ENCODE data around the gene TAPBP.
A peak's percentile ranks its signal among the peaks of the same experiment; 100 is the strongest.
"Not testable (repeated sequence)": the region's sequence is repeated elsewhere in the genome, so short reads cannot be mapped to it uniquely, and the experiment has no call there.

TAPBP gene

GRCh38 chr6:33297406-33297955, 16.4 kb downstream of the TAPBP start:
- H3K4me1 Mint-ChIP-seq = peaks cover 24% of the 10 kb centered on the region
- peaks cover 27% of the 10 kb centered on the region for H3K36me3 Mint-ChIP-seq
- no peaks in the 10 kb centered on the region for H3K9me3 Mint-ChIP-seq
- ATAC-seq (ENCODE audit: low read depth) = no peak
- H3K27me3 Mint-ChIP-seq = no peaks in the 10 kb centered on the region
- no peak for DNase-seq (ENCODE audit: low spot score in 2 of 2)
- peak overlapping the region; percentile 99 for H3K27ac Mint-ChIP-seq
- H3K4me3 Mint-ChIP-seq = peak overlapping the region; percentile 100

- Mint-ChIP-seq H3K27ac (peak overlapping the region; percentile 99), H3K36me3 (peaks cover 28% of the 10 kb centered on the region), H3K4me1 (peaks cover 24% of the 10 kb centered on the region), H3K9me3 (no peaks in the 10 kb centered on the region), H3K27me3 (no peaks in the 10 kb centered on the region), H3K4me3 (peak overlapping the region; percentile 100)
- ATAC-seq (ENCODE audit: low read depth) (no peak), DNase-seq (ENCODE audit: low spot score in 2 of 2) (no peak)
These were observed 17.0 kb downstream of the TAPBP start for GRCh38 chr6:33296797-33297405.

GRCh38 chr6:33295621-33296369, 18.1 kb downstream of the TAPBP start:
- Mint-ChIP-seq H3K4me1 (peaks cover 24% of the 10 kb centered on the region), H3K4me3 (no peak overlapping the region), H3K27me3 (no peaks in the 10 kb centered on the region), H3K9me3 (no peaks in the 10 kb centered on the region), H3K36me3 (peaks cover 24% of the 10 kb centered on the region), H3K27ac (peak overlapping the region; percentile 68)
- ATAC-seq (ENCODE audit: low read depth) = no peak
- DNase-seq (ENCODE audit: low spot score in 2 of 2) = no peak

GRCh38 chr6:33294086-33294823, 19.6 kb downstream of the TAPBP start:
- Mint-ChIP-seq H3K4me3 (no peak overlapping the region), H3K4me1 (peaks cover 28% of the 10 kb centered on the region), H3K27me3 (no peaks in the 10 kb centered on the region), H3K9me3 (no peaks in the 10 kb centered on the region), H3K27ac (peak overlapping the region; percentile 75), H3K36me3 (peaks cover 20% of the 10 kb centered on the region)
- DNase-seq (ENCODE audit: low spot score in 2 of 2) = no peak
- ATAC-seq (ENCODE audit: low read depth) = no peak

- no peak for ATAC-seq (ENCODE audit: low read depth)
- peaks cover 27% of the 10 kb centered on the region for H3K4me1 Mint-ChIP-seq
- DNase-seq (ENCODE audit: low spot score in 2 of 2) = no peak
- H3K27ac Mint-ChIP-seq = no peak overlapping the region
- H3K9me3 Mint-ChIP-seq = no peaks in the 10 kb centered on the region
- H3K4me3 Mint-ChIP-seq = no peak overlapping the region
- no peaks in the 10 kb centered on the region for H3K27me3 Mint-ChIP-seq
- H3K36me3 Mint-ChIP-seq = peaks cover 20% of the 10 kb centered on the region
These were observed 20.7 kb downstream of the TAPBP start for GRCh38 chr6:33292996-33293682.

GRCh38 chr6:33290459-33290858, 23.4 kb downstream of the TAPBP start:
- DNase-seq (ENCODE audit: low spot score in 2 of 2) (no peak), ATAC-seq (ENCODE audit: low read depth) (no peak)
- H3K27me3 Mint-ChIP-seq = no peaks in the 10 kb centered on the region
- H3K9me3 Mint-ChIP-seq = no peaks in the 10 kb centered on the region
- H3K4me1 Mint-ChIP-seq = peaks cover 23% of the 10 kb centered on the region
- peaks cover 18% of the 10 kb centered on the region for H3K36me3 Mint-ChIP-seq
- peak overlapping the region; percentile 65 for H3K27ac Mint-ChIP-seq
- H3K4me3 Mint-ChIP-seq = peak overlapping the region; percentile 95

- peak overlapping the region; percentile 95 for H3K4me3 Mint-ChIP-seq
- H3K27ac Mint-ChIP-seq = peak overlapping the region; percentile 65
- ATAC-seq (ENCODE audit: low read depth) (peak; percentile 10), DNase-seq (ENCODE audit: low spot score in 2 of 2) (no peak)
- H3K36me3 Mint-ChIP-seq = peaks cover 17% of the 10 kb centered on the region
- peaks cover 22% of the 10 kb centered on the region for H3K4me1 Mint-ChIP-seq
- H3K9me3 Mint-ChIP-seq = no peaks in the 10 kb centered on the region
- H3K27me3 Mint-ChIP-seq = no peaks in the 10 kb centered on the region
These were observed 24.0 kb downstream of the TAPBP start for GRCh38 chr6:33289784-33290315.

- H3K27ac Mint-ChIP-seq = peak within 1 kb of the TSS; percentile 65
- peaks cover 22% of the 10 kb centered on the region for H3K4me1 Mint-ChIP-seq
- DNase-seq (ENCODE audit: low spot score in 2 of 2) (peak; percentile 70 to 71), ATAC-seq (ENCODE audit: low read depth) (peak; percentile 94)
- H3K9me3 Mint-ChIP-seq = no peaks in the 10 kb centered on the region
- H3K4me3 Mint-ChIP-seq = peak within 1 kb of the TSS; percentile 95
- peaks cover 15% of the 10 kb centered on the region for H3K36me3 Mint-ChIP-seq
- H3K27me3 Mint-ChIP-seq = no peaks in the 10 kb centered on the region
These were observed 24.7 kb downstream of the TAPBP start, which contains the start of the genes PFDN6 and WDR46 for GRCh38 chr6:33288921-33289783. TSS of gene PFDN6 (plus strand) at chr6:33289601. CDS start at chr6:33289857, 256 bp downstream. TSS of gene WDR46 (minus strand) at chr6:33289239. CDS start at chr6:33289170, 69 bp downstream.

GRCh38 chr6:33288141-33288920, 25.5 kb downstream of the TAPBP start:
- Mint-ChIP-seq H3K27ac (peak overlapping the region; percentile 65), H3K9me3 (no peaks in the 10 kb centered on the region)
- no peak for ATAC-seq (ENCODE audit: low read depth)

GRCh38 chr6:33286946-33287914, 26.6 kb downstream of the TAPBP start:
- H3K36me3 Mint-ChIP-seq = peaks cover 10% of the 10 kb centered on the region
- H3K27ac Mint-ChIP-seq = no peak overlapping the region
- H3K4me3 Mint-ChIP-seq = peak overlapping the region; percentile 50
- DNase-seq (ENCODE audit: low spot score in 2 of 2) = no peak
- peaks cover 20% of the 10 kb centered on the region for H3K4me1 Mint-ChIP-seq
- H3K27me3 Mint-ChIP-seq = no peaks in the 10 kb centered on the region
- no peak for ATAC-seq (ENCODE audit: low read depth)
- no peaks in the 10 kb centered on the region for H3K9me3 Mint-ChIP-seq

More at GRCh38 chr6:33288141-33288920, 25.5 kb downstream of the TAPBP start:
- peak overlapping the region; percentile 95 for H3K4me3 Mint-ChIP-seq
- no peak for DNase-seq (ENCODE audit: low spot score in 2 of 2)
- peaks cover 20% of the 10 kb centered on the region for H3K4me1 Mint-ChIP-seq
- H3K36me3 Mint-ChIP-seq = peaks cover 12% of the 10 kb centered on the region
- H3K27me3 Mint-ChIP-seq = no peaks in the 10 kb centered on the region

- DNase-seq (ENCODE audit: low spot score in 2 of 2); H3K27me3 Mint-ChIP-seq; H3K9me3 Mint-ChIP-seq; H3K4me3 Mint-ChIP-seq; H3K27ac Mint-ChIP-seq; ATAC-seq (ENCODE audit: low read depth); H3K36me3 Mint-ChIP-seq: not testable (repeated sequence)
- H3K4me1 Mint-ChIP-seq = peaks cover 17% of the 10 kb centered on the region
These were observed 28.7 kb downstream of the TAPBP start for GRCh38 chr6:33285214-33285613.

Measured in memory B cell (primary cell).